Erythroblast (primary cell): ENCODE data around the gene PAK5.

ENCODE experiments used
- GATA1 ChIP-seq: IDR thresholded peaks from 2 replicates; pipeline ENCODE4 v1.6.1; 2011; ENCODE audit warnings: low read depth, mild to moderate bottlenecking, control low read depth, low read length, moderate library complexity
- POLR2A ChIP-seq: IDR thresholded peaks from 2 replicates; pipeline ENCODE4 v1.6.1; 2011; ENCODE audit warnings: mild to moderate bottlenecking, low read length

DNA sequence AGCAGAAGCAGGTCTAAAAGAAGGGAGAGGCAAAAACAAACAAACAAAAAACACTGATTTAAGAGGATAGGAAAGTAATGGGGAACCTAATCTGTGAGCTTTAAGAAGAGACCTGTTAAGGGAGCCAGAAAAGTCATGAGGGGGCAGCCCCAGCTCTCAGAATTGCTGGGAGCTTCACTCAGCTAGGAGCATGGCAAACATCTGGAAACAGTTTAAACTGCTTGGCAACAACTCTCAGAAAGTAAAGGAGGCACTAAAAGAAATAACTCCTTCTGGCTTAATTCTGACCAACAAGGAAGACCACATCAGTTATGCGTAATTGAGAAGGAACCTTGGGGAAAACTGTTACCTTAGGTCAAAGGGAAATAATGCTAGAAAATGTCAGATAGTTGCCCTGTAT lies 203.1 kb downstream of the PAK5 start:
- TF ChIP-seq POLR2A: no peak
- TF ChIP-seq GATA1: no peak
